HG03342 (cell line): ENCODE data around the gene CARS2.

Source experiments
- ATAC-seq: cut with Tn5 transposase; IDR thresholded peaks from one replicate; pipeline ENCODE4 v1.9.1; 2021; ENCODE audit warnings: mild to moderate bottlenecking, moderate library complexity; ENCODE audit not compliant: unreplicated experiment

CARS2 gene

GRCh38 chr13:110653851-110654250 is 52.1 kb downstream of the CARS2 start:
- no peak for ATAC-seq

GRCh38 chr13:110653271-110653670 is 52.6 kb downstream of the CARS2 start:
- ATAC-seq = no peak

GRCh38 chr13:110652764-110653163 is 53.2 kb downstream of the CARS2 start:
- ATAC-seq = no peak

GRCh38 chr13:110652231-110652730 is 53.6 kb downstream of the CARS2 start:
- no peak for ATAC-seq

DNA sequence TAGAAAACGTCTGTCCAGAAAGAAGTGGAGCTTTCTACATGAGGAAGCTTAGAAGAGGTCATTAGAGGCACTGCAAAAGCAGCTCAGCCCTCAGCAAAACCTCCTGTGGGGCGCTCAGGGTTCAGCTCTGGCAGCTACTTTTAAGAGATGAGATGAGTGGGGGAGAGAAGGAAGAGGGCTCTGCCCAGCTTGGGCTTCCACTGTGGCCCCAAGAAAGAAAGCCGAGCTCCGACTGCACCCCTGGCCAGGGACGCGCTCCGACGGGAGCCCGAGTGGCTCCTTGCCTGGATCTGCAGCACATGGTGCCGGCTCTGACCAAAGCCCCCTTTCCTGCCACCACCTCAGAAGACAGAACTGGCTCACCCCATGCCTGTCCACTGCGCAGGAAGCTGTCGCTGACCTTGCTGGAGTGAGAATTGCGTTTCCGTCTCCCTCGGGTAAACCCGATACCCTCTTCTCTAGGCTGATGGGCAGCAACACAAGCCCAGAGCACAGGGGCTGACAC is 54.1 kb downstream of the CARS2 start:
- ATAC-seq = no peak

- no peak for ATAC-seq
Measured at GRCh38 chr13:110651271-110651670, 54.6 kb downstream of the CARS2 start.

- ATAC-seq = no peak
Measured at GRCh38 chr13:110650436-110650835, 55.5 kb downstream of the CARS2 start.

DNA sequence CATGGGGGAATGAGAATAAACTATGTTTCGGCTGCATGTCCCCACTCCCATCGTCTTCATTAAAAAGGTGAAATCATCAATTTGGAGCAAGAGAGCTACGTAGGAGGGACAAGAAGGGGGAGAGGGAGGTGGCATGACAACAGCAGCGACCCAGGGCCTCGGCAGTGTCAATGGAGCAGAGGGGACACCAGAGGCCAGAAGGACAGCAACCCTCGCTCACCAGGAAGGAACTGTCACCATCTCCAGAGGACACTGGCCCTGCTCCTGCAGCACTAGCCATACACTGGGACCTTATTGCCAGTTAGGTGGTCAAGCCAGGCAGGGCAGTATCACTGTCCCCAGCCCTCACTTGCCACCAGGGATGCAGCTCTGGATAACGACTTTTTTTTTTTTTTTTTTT is 56.4 kb downstream of the CARS2 start:
- no peak for ATAC-seq

DNA sequence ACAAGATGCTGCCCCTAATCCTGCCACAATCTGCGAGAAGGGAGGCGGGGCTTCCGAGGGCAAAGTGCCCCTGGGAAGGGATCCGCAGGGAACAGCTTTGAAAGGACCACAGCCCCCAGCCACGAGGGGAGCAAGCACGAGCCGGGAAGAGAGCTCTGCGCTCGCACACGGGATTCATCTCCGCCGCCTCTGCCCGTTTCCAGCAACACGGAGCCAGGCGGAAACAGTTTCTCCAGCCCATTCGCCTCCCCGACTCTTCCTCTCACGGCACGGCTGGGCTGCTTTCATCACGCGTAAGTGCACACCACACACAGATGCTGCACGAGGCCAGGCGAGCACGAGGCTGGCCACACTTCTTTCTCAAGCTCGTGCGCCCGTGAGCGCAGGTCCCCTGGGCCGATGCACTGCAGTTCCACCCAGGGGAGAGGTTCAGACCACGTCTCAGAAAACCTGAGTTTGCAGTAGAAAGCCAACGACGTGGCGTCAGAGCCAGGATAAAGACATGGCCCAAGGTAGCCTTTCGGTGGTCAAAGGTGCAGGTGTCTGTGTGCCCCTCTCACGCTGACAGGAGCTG is 57.0 kb downstream of the CARS2 start:
- ATAC-seq = no peak

- no peak for ATAC-seq
Measured at GRCh38 chr13:110648146-110648819, 57.6 kb downstream of the CARS2 start.

DNA sequence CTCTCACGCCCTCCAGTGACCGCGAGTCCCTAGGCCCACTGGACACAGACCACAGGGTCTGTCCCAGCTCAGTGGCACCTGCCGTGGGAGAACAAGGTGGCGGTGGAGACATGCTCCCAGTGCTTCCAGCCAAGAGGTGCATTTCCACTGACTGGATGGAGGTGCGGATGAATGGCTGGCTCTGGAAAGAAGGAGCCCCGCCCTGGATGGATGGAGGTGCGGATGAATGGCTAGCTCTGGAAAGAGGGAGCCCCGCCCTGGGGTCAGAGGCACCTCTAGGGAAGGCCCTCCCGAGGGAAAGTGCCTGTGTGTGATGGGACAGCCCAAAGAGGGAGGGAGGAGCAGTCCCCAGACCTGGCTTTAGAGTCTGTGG is 58.6 kb downstream of the CARS2 start:
- no peak for ATAC-seq

DNA sequence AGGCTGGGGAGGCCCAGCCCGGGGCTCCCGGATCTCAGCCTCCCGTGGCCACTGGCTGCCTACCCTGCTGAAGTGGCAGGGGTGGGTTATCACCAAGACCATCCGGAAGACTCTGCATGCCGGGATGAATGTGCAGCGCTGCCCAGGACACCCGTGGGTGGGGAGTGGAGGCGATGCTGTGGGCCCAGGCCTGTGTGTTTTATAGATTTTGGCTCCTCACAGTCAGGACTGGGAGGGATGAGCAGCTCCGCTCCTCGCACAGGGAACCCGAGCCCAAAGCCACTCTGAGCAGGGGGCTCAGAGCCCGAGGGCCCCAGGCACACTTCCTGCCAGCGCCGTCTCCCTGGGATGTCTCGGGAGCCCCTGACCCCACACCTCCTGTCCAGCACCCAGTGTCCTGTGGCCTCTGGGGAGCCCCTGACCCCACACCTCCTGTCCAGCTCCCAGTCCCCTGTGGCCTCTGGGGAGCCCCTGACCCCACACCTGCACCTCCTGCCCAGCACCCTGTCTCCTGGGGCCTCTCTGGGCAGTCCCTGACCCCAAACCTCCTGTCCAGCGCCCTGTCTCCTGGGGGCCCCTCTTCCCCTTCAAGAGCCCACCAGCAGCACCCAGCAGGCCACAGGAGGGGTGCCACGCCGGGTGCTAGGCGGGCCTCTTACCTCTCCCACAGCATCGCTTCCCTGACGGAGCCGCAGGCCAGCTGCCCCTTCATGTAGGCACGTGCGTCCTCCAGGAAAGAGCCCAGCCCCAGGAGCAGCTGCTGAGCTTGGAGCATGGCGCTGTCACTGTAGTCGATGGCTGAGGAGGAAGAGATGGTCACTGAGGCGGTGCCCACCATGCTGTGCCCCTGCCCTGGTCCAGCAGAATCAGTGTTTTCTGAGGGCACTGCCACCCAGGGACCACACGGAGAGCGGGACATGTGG is 59.2 kb downstream of the CARS2 start:
- ATAC-seq = no peak

DNA sequence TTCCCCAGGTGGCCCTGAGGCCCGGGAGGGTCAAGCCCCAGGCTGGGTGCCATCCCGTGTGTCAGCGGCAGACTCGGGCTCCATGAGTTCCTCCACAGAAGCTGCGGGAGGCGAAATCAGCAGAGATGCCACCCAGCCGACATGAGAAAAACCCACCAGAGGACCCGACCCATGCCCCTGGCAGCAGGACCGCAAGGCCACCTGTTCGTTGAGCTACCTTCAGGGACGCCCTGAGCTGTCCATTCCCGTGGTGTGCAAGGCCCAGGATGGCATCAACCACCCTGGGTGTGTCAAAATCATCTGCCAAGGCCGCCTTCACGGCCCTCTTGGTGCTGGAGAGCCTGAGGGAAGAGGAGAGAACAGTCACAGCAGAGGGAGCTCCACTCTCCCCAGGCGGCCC is 60.2 kb downstream of the CARS2 start:
- ATAC-seq = no peak

DNA sequence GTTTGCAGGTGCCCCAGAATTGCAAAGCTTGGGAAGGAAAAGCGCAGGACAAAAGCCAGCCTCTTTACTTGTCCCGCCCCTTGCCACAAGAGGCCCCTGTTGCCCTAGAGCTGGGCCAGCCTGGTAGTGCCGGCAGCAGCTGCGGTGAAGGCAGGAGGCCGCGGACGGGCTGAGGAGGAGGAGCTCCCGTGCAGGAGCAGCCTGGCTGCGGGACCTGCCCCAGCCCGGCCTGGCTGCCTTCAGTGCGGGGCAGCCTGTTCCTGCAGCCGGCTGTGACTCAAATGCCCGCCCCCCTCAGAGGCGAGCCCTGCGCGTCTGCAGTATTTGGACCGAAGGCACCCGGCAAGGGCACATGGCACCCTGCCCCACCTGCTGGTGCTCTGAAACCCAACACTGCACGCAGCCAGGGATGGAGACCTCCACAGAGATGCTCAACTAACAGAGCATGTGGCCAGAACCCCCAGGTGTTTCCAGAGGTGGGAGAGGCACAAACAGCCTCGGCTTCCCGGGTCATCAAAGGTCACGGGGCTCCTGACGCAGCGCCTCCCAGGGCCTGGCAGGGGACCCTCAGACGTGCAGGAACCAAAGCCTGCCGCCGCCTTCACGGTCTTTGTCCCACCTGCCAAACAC is 60.9 kb downstream of the CARS2 start:
- ATAC-seq = peak; percentile 71

- no peak for ATAC-seq
Measured at GRCh38 chr13:110643768-110644421, 62.0 kb downstream of the CARS2 start.

GRCh38 chr13:110643324-110643723 is 62.6 kb downstream of the CARS2 start:
- no peak for ATAC-seq

- ATAC-seq = no peak
Measured at GRCh38 chr13:110642291-110642981, 63.5 kb downstream of the CARS2 start.

DNA sequence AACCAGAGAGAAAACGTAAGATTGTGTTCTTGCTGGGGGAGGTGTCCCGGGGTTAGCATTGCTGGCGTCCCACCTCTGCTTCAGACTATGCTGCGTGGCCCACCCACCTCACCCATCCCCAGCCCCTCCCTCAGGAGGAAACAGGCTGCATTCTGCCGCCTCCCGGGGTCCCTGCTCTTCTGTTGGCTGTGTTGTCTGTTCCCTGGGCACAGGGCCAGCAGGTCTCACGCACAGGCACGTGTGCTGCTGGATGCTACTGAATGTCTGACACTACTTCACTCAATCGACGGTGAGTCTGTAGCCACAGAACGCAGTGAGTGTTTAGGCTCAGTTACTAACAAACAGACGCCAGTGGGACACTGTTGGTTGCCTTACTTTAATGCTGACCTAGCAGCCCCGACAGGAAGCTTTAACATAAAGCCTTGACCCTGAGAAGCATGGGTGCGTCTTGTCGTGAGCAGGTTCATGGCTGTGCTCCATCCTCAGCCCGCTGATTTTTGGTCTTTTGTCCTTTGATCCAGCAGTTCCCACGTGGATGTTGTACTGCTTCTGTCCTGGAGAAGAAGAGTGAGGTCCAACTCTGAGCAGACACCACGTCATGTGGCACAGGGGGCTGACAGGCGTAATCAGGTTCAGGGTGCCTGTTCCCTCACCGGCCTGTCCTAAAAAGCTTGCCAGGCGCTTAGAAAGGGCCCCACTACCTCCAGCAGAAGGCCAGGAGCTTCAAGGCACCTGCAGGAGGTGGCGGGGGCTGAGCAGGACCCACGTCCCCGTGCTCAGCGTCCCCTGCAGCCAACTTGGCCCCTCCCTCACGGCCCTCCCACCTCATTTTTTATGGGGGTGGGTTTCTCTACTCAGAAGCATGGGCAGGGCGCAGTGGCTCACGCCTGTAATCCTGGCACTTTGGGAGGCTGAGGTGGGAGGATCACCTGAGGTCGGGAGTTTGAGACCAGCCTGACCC is 64.6 kb downstream of the CARS2 start:
- ATAC-seq = no peak

DNA sequence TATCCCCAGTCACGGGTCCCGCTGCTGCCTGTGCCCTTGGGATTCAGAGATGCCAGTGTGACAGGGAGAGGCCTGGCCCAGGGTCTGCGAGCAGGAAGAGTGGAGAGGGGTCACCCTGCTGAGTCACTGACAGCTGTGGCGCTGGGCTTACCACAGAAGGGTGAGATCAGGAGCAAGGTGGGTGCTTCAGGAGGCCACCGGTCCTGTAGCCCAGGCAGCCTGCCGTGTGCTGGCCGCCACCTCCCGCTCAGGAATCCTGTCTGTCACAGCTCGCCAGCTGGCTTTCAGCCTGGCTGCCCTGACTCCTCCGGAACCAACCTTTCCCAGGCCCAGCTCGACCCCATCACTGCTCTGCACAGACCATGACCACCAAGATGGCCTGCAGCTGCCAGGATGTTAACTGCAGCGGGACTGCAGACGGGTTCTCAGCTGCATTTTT is 65.3 kb downstream of the CARS2 start:
- ATAC-seq = no peak
